Measurements from ENCODE around the gene ZNF396. TPM values are rescaled to one million over a fixed set of nuclear protein-coding genes. Genes with fewer than 3 reads are reported as not detected.

Gene ZNF396
- total and polyA plus RNA-seq, 9 of the 15 experiments (the other 6 are each of a cell fraction or from before 2014, with no cell fraction given), result 0.73 to 2.3 (median 1.9) TPM

DNA sequence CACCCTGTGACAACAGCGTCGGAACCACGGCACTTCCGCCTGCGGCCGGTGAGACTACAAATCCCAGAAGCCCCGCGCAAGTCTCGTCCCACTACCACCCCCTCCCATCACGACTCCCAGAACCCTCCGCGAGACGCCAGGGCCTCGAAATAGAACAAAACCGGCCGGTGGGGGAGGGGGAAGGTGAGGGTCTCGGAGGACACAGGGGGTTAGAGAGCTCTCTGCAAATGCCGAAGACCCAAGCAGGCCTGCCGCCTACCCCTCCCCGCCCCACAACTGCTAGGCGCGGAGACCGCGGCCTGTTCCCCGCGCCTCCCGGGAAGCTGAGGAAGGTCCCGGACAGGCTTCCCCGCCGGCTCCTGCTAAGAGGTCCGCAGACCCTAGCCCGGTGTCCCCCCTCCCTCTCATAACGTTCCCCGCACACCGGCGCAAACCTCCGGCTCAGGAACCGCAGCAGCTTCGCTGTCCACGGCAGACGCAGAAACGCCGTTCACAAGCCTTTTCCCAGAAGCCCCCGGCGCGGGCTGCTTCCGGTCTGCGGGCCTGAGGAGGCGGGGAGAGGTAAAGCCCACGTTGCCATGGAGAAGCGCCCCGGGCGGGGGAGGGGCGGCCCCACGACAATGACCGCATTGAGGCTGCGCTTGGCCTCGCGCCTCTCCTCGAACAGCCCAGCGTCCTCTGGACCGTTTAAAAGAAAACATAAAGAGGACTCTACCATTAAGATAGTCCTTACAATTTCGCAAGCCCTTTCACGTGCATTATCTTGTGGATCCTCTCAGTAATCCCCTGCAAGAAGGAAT, 33.0 kb downstream of the ZNF396 start, which contains the start of gene ZNF24 (continued):
- TF ChIP-seq ZNF584 (CRISPR knock-in tag; IDR thresholded peaks at IDR 0.05; ENCODE audit: low read depth) (peak; percentile 87; the same call in 1 of the 2 replicates), ZNF274 (IDR thresholded peaks at IDR 0.05; ENCODE audit: borderline replicate concordance, low read depth, low read length) (no peak), ZKSCAN3 (CRISPR knock-in tag; IDR thresholded peaks at IDR 0.05) (no peak), ZNF239 (CRISPR knock-in tag; IDR thresholded peaks at IDR 0.05) (no peak), MECOM (CRISPR knock-in tag; IDR thresholded peaks at IDR 0.05) (no peak), PPARD (CRISPR knock-in tag; IDR thresholded peaks at IDR 0.05) (no peak), TFAM (CRISPR knock-in tag; conservative IDR thresholded peaks at IDR 0.05) (no peak), CXXC5 (CRISPR knock-in tag; IDR thresholded peaks at IDR 0.05) (peak; percentile 99), SNIP1 (IDR thresholded peaks at IDR 0.05; ENCODE audit: low read depth) (no peak), EGR1 (conservative IDR thresholded peaks at IDR 0.05) (peak; percentile 78), FOXK2 (conservative IDR thresholded peaks at IDR 0.05 in 1 of 2, IDR thresholded peaks at IDR 0.05 in 1 of 2; ENCODE audit: low read depth in 2 of 2) (peak; percentile 48 to 53; a peak in 3 of 4 replicates), HDAC8 (tag; IDR thresholded peaks at IDR 0.05) (peak; percentile 84; the same call in 1 of the 2 replicates), RBM14 (IDR thresholded peaks at IDR 0.05; ENCODE audit: borderline replicate concordance, insufficient read depth, low read depth, low read length) (no peak), ZNF146 (CRISPR knock-in tag; IDR thresholded peaks at IDR 0.05; ENCODE audit: unreplicated experiment) (no peak), NBN (IDR thresholded peaks at IDR 0.05; ENCODE audit: low read depth) (0 out of 2 replicates have a peak, but pooled peaks have one; percentile 24), ARID2 (IDR thresholded peaks at IDR 0.05) (no peak), XRCC4 (IDR thresholded peaks at IDR 0.05; ENCODE audit: extremely low read depth, insufficient read depth, insufficient read length) (no peak), MCM3 (IDR thresholded peaks at IDR 0.05) (no peak), NELFE (IDR thresholded peaks at IDR 0.05; ENCODE audit: insufficient read depth, insufficient read length) (no peak), ILK (tag; IDR thresholded peaks at IDR 0.05; ENCODE audit: borderline replicate concordance, low read depth) (no peak), GABPB1 (CRISPR knock-in tag; IDR thresholded peaks at IDR 0.05) (peak; percentile 84; the same call in 1 of the 2 replicates), TCF3 (CRISPR knock-in tag; IDR thresholded peaks at IDR 0.05) (no peak), CBFA2T2 (conservative IDR thresholded peaks at IDR 0.05) (no peak)
- TF ChIP-seq, protein P1, sequence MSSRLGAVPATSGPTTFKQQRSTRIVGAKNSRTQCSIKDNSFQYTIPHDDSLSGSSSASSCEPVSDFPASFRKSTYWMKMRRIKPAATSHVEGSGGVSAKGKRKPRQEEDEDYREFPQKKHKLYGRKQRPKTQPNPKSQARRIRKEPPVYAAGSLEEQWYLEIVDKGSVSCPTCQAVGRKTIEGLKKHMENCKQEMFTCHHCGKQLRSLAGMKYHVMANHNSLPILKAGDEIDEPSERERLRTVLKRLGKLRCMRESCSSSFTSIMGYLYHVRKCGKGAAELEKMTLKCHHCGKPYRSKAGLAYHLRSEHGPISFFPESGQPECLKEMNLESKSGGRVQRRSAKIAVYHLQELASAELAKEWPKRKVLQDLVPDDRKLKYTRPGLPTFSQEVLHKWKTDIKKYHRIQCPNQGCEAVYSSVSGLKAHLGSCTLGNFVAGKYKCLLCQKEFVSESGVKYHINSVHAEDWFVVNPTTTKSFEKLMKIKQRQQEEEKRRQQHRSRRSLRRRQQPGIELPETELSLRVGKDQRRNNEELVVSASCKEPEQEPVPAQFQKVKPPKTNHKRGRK (tag; IDR thresholded peaks at IDR 0.05), result no peak
- TF ChIP-seq, protein P2, sequence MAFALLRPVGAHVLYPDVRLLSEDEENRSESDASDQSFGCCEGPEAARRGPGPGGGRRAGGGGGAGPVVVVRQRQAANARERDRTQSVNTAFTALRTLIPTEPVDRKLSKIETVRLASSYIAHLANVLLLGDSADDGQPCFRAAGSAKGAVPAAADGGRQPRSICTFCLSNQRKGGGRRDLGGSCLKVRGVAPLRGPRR (CRISPR knock-in tag; IDR thresholded peaks at IDR 0.05), result no peak
- TF ChIP-seq, protein P3, sequence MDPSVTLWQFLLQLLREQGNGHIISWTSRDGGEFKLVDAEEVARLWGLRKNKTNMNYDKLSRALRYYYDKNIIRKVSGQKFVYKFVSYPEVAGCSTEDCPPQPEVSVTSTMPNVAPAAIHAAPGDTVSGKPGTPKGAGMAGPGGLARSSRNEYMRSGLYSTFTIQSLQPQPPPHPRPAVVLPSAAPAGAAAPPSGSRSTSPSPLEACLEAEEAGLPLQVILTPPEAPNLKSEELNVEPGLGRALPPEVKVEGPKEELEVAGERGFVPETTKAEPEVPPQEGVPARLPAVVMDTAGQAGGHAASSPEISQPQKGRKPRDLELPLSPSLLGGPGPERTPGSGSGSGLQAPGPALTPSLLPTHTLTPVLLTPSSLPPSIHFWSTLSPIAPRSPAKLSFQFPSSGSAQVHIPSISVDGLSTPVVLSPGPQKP (CRISPR knock-in tag; IDR thresholded peaks at IDR 0.05), result no peak

Data from K562 (cell line).